Muscle layer of duodenum (tissue), 2 donors: Measurements from ENCODE around the gene VSIG2.

Source experiments
- H3K27ac ChIP-seq: one replicate; pipeline ENCODE4 v1.7.0; 2013; ENCODE audit warnings: mild to moderate bottlenecking, low read length
- H3K27me3 ChIP-seq: one replicate; pipeline ENCODE4 v1.7.0; 2013; ENCODE audit warnings: low read depth, mild to moderate bottlenecking, control low read depth, low read length
- H3K36me3 ChIP-seq, 2 donors: one replicate each; pipeline ENCODE4 v1.7.0; 2013; ENCODE audit warnings: low read length in 2 of 2, control low read depth in 1 of 2, mild to moderate bottlenecking in 1 of 2; ENCODE audit not compliant: insufficient read depth in 2 of 2, control insufficient read depth in 1 of 2
- H3K4me1 ChIP-seq, 2 donors: one replicate each; pipeline ENCODE4 v1.7.0; 2013; ENCODE audit warnings: low read length in 2 of 2, mild to moderate bottlenecking in 2 of 2, control low read depth in 1 of 2, moderate library complexity in 1 of 2; ENCODE audit not compliant: insufficient read depth in 2 of 2, control insufficient read depth in 1 of 2
- H3K4me3 ChIP-seq, 2 donors: one replicate each; pipeline ENCODE4 v1.7.0; 2013; ENCODE audit warnings: low read length in 2 of 2, low read depth in 1 of 2, mild to moderate bottlenecking in 1 of 2
- H3K9me3 ChIP-seq, 2 donors: one replicate each; pipeline ENCODE4 v1.7.0; 2013; ENCODE audit warnings: low read length in 2 of 2, control low read depth in 1 of 2, mild to moderate bottlenecking in 1 of 2; ENCODE audit not compliant: control insufficient read depth in 1 of 2
- donor health status: healthy.

VSIG2 gene

DNA sequence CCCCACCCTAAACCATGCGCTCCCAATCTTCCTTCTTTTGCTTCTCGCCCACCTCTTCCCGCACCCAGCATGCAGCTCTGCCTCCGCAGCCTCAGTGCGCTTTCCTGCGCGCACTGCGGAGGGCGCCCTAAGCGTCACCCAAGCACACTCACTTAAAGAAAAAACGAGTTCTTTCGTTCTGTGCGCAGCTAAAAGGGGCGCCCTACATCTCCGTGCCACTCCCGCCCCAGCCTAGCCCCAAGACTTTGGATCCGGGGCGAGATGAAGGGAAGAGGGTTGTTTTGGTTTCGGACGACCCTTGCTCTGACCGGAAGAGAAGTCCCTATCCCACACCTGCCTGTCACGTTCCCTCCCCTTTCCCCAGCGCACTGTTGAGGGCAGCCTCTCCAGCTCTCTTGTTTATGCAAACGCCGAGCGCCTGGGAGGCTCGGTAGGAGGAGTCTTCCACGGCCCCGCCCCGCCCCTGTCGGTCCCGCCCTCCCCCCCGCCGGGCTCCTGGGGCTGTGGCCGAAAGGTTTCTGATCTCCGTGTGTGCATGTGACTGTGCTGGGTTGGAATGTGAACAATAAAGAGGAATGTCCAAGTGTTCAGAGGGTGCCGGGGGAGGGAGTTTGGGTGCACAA lies 5.3 kb downstream of the VSIG2 start:
- H3K4me3 ChIP-seq = peak overlapping the region; percentile 81 to 83
- no peaks in the 10 kb centered on the region for H3K9me3 ChIP-seq
- no peaks in the 10 kb centered on the region for H3K36me3 ChIP-seq
- H3K27me3 ChIP-seq = peaks cover 34% of the 10 kb centered on the region
- peaks cover 0 to 20% of the 10 kb centered on the region in 2 donors for H3K4me1 ChIP-seq
- peak overlapping the region; percentile 39 for H3K27ac ChIP-seq

DNA sequence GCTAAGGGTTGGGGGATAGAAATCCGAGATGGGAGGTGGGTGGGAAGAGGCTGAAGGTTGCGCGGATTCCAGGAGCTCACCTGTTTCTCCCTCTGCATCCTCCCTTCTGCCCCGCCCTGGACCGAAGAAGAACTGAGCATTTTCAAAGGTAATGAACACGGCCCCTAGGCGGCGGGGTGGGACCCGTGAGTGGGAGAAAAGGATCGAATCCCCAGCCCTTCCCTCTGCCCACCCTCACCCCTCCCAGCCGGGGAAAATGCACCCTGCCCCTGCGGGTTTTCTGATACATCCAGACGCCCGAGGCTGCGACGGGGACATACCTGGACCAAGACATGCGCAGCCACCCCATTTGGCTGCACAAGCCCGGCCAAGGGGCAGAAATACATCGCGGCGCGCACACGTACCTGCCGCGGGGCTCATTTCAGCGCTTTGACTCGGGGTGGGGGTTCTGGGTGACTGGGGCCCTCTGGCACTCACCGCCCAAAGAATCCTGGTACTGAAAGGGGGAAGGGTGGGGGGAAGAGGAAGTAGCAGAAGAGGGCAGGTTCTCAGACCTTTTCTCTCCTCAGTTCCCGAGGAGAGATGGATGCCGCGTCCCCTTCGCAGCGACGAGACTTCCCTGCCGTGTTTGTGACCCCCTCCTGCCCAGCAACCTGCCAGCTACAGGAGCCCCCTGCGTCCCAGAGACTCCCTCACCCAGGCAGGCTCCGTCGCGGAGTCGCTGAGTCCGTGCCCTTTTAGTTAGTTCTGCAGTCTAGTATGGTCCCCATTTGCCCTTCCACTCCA lies 6.0 kb downstream of the VSIG2 start:
- Histone ChIP-seq H3K9me3 (no peaks in the 10 kb centered on the region), H3K4me3 (peak overlapping the region; percentile 81 to 83), H3K4me1 (peaks cover 0 to 20% of the 10 kb centered on the region in 2 donors), H3K36me3 (no peaks in the 10 kb centered on the region), H3K27me3 (peaks cover 41% of the 10 kb centered on the region), H3K27ac (peak overlapping the region; percentile 39)

DNA sequence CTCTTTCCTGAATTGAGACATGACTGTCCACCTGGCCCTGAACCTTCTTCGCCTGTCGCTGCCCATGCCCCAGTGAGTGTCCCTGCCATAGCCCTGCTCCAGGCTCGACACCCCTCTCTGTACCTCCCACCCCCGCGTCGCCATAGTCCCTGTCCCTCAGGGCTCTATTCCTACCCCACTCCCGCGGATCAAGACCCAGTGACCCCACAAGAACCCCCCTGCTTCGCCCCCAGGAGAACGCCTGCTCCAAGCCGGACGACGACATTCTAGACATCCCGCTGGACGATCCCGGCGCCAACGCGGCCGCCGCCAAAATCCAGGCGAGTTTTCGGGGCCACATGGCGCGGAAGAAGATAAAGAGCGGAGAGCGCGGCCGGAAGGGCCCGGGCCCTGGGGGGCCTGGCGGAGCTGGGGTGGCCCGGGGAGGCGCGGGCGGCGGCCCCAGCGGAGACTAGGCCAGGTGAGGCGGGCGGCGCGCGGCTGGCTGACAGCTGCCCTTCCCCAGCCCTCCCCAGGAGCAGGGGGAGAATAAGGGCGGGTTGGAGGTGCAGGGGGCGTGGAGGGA lies 6.7 kb downstream of the VSIG2 start:
- Histone ChIP-seq H3K4me1 (peaks cover 0 to 26% of the 10 kb centered on the region in 2 donors), H3K36me3 (no peaks in the 10 kb centered on the region), H3K27ac (no peak overlapping the region), H3K4me3 (peak overlapping the region in 1 of 2 donors; percentile 83), H3K27me3 (peaks cover 47% of the 10 kb centered on the region), H3K9me3 (no peaks in the 10 kb centered on the region)

DNA sequence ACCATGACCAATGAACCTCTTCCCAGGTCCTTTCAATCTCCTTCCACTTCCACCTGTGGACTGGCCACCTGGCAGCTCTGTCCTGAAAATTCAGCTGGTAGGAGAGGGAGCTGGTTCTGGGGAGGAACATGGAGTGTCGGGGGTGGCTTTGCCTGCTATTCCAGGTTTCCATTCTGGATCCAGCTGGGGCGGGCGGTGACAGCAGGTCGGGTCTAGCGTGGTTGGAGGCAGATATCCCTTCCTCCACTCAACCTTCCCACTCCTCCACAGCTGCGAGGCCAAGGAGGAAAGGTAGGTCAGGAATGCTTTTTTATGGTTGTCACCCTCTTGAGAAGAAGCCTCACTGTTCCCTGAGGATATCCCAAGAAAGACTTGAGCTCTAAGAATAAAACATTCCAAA lies 9.0 kb downstream of the VSIG2 start:
- Histone ChIP-seq H3K27me3 (peaks cover 35% of the 10 kb centered on the region), H3K27ac (no peak overlapping the region), H3K36me3 (no peaks in the 10 kb centered on the region), H3K9me3 (no peaks in the 10 kb centered on the region), H3K4me3 (no peak overlapping the region), H3K4me1 (peaks cover 0 to 31% of the 10 kb centered on the region in 2 donors)

DNA sequence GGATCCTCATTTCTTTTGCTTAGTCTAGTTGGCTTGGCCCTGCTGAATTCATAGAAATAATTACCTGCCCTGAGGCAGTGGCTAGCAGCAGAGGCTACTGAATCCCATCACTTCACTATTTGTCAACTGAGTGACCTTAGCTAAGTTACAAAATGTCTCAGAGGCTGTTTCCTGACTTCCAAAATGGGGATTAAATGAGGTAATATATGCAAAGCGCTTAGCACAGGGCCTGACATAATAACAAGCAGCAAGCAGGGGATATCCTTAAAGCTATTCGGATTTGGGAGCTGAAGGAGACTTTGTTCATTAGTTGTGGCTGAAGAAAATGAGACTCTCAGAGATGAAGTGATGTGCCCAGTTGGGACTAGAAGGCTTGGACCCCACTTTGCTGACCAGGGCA lies 9.5 kb downstream of the VSIG2 start:
- Histone ChIP-seq H3K4me3 (no peak overlapping the region), H3K27ac (no peak overlapping the region), H3K9me3 (no peaks in the 10 kb centered on the region), H3K4me1 (peaks cover 0 to 31% of the 10 kb centered on the region in 2 donors), H3K27me3 (peaks cover 33% of the 10 kb centered on the region), H3K36me3 (no peaks in the 10 kb centered on the region)

DNA sequence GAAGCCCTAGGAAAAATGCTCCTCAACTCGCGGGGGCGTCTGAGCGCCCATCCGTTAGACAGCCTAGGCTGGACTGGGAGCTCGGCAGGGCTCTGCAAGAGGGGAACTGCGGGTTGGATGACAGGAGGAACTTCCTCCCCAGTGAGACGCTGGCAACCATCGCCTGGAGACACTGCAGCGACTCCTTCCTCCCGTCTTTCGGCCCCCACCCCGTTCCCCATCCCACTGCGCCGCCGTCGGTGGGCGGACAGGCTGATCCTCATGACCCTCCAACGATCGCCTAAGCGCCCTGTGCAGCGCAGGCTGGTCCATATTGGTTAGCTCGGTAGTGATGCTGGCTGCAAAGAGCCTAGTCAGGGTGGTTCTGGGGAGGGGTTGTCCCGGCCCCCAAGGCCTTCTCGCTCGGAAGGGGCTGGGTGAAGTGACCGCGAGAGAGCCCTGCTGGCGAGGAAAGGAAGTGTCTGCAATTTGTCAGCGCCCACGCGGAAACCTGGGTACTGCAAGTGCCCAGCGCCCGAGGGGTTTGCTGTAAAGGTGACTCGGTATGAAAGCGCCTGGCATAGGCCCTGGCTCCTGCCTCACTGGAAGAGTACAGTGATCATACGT lies 11.7 kb downstream of the VSIG2 start:
- no peak overlapping the region for H3K27ac ChIP-seq
- peaks cover 0 to 13% of the 10 kb centered on the region in 2 donors for H3K4me1 ChIP-seq
- H3K9me3 ChIP-seq = no peaks in the 10 kb centered on the region
- peaks cover 23% of the 10 kb centered on the region for H3K27me3 ChIP-seq
- no peaks in the 10 kb centered on the region for H3K36me3 ChIP-seq
- peak overlapping the region; percentile 57 to 68 for H3K4me3 ChIP-seq

DNA sequence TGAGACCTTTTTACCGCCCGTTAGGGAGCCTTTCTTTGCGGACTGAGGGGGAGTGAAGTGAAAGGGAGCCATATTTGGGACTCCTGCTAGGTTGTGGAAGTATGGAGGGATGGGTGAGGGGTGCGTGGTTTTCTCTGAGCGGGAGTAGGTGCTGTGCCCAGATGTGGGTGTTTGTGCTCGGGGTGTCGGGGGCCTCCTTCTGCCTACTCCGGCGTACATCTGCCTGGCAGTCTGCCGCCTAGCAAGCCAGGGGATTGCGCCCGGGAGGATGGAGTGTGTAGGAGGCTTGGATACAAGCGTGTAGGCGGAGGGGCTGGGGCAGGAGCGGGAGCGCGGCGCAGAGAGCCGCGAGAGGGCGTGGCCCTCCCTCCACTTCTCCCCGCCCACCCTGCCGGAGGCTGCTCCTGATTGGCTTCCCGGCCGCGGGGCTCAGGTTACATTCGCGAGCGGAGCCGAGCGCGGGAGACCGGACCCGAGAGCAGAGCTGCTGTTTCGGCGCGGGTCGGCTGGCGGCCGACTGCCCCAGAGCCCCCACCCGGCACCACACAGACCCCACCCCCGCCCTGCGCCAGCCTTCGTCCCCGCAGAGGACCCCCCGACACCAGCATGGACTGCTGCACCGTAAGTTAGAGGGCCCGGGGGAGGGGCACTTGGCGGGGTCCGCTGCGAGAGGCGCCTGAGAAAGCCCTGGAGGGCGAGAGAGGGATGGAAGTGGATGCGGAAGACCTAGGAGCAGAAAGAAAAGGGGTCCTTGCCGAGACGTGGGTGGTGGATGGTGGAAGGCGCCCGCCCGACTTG lies 12.4 kb downstream of the VSIG2 start, which contains the start of gene NRGN:
Gene NRGN (plus strand): TSS at position 464 of the 798 bp plus-strand sequence. CDS start 143 bp downstream, at position 607.
- H3K9me3 ChIP-seq = no peaks in the 10 kb centered on the region
- peaks cover 18% of the 10 kb centered on the region for H3K27me3 ChIP-seq
- peaks cover 0 to 11% of the 10 kb centered on the region in 2 donors for H3K4me1 ChIP-seq
- peak within 1 kb of the TSS; percentile 57 to 68 for H3K4me3 ChIP-seq
- H3K27ac ChIP-seq = no peak within 1 kb of the TSS
- no peaks in the 10 kb centered on the region for H3K36me3 ChIP-seq

DNA sequence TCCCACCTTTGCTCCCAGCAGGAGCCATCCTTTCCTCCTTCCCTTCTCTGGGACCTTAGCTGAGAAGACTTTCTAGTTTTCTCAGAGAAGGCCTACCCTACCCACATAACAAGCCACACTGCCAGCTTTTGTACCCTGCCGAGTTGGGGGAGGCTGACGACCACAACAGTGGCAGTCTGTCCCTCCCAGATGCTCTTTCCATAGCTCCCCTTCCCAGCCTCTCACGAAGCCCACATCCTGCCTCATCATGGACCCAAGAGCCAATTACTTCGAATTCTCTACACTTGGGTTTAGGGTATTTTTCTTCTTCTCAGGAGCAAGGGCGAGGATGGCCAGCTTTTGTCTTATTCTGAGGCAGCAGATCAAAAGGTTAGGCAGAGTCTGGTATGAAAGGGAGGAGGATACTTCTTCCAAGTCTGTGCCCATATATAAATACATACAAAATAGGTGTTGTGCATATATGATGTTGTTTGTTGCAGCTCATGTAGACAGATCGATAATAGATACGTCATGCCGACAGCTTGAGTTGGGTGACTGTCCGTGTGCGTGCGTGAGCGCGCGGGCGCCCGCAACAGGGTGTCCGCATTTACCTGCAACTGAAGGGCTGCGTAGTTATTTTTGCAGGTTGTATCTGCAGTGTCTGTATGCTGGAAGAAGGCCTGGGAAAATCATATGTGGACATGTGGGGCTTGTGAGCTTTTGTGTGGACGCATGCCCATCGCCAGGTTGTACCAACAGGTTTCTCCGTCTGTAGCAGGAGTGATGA lies 13.2 kb downstream of the VSIG2 start:
- peak overlapping the region; percentile 54 to 68 for H3K4me3 ChIP-seq
- H3K9me3 ChIP-seq = no peaks in the 10 kb centered on the region
- H3K4me1 ChIP-seq = peaks cover 0 to 11% of the 10 kb centered on the region in 2 donors

DNA sequence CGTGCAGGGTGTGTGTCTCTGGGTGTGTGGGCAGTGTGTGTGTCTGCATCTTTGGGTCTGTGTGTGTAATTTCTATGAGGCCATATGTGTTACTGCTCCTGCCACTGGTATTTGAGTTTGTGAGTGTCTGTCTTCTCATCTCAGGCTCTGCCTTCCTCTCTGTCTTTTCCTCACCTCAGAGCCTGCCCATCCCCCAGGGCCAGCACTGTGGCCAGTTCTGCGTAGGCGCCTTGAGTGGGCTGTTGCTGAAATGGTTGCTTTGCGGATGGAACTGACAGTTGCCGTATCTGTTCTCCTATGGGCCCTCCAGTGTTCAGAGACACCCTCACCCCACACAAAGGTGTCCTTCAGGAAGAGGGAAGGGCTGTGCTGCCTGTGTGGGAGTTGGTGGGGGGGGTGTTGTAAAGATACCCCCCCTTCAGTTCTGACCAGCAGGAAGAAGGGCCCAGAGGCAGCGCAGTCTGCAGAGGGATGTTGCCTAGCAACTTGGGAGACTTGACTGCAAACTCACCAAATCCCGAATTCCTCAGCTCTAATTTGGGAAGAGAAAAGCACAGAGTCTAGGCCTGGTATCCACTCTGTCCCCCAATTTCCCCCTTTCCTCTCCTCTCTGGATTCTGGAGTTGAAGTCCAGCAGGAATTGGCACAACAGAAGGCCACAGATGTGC lies 14.3 kb downstream of the VSIG2 start:
- Histone ChIP-seq H3K9me3 (no peaks in the 10 kb centered on the region), H3K27me3 (peaks cover 18% of the 10 kb centered on the region), H3K4me1 (peaks cover 0 to 11% of the 10 kb centered on the region in 2 donors), H3K4me3 (no peak overlapping the region), H3K36me3 (no peaks in the 10 kb centered on the region), H3K27ac (no peak overlapping the region)

More for the DNA sequence above, 13.2 kb downstream of the VSIG2 start:
- no peaks in the 10 kb centered on the region for H3K36me3 ChIP-seq
- peaks cover 18% of the 10 kb centered on the region for H3K27me3 ChIP-seq
- H3K27ac ChIP-seq = no peak overlapping the region

DNA sequence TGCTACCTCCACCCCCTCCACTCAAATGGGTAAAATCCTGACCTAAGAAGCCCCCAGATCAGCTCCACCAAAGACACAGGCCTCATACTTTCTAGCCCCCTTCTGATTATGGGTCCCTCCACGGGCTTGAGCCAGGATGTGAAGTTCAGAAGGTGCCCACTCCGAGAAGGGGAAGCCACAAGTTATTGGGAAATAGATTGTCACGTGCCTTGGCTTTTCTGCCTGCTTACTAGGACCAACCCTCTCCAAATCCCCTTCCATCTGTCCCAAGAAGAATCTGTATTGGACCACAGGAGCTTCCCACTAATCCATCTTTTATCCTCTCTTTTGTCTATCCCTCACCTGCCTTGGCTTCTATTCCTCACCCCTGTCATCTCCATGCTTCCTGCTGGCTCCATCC lies 15.3 kb downstream of the VSIG2 start:
- peaks cover 13% of the 10 kb centered on the region for H3K27me3 ChIP-seq
- H3K4me3 ChIP-seq = no peak overlapping the region
- peaks cover 0 to 11% of the 10 kb centered on the region in 2 donors for H3K4me1 ChIP-seq
- no peaks in the 10 kb centered on the region for H3K9me3 ChIP-seq
- H3K27ac ChIP-seq = no peak overlapping the region
- H3K36me3 ChIP-seq = no peaks in the 10 kb centered on the region
